SIG-M5 treated with dmso at 0.1 percent for 504 hours (cell line): ENCODE measurements around the gene CSNK2A1.

Experiments
- DNase-seq: peaks from one replicate; lab custom pipeline; 2025; ENCODE audit not compliant: unreplicated experiment; lab: John Stamatoyannopoulos, UW

Gene CSNK2A1

GRCh38 chr20:568097-568652, 24.6 kb upstream of the CSNK2A1 start:
- DNase-seq: no peak

GRCh38 chr20:564192-564591, 20.6 kb upstream of the CSNK2A1 start:
- DNase-seq: no peak

DNA sequence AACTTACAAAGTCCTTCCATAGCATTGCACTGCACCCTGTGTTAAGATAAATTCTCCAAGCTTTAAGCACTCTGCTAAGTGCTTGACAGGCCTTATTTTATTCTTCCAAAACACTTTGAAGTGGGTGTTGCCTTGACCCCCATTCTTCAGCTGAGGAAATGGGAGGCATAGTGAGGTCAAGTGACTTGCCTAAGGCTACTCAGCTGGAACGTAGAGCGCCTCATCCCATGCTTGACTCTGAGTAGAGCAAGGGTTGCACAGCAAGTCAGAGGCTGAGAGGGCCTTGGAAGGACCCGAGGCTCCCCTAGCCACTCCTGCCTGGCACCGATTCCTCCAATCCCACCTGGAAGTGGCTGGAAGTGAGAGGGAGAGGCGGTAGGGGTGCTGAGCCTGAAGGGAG, 19.6 kb upstream of the CSNK2A1 start:
- no peak for DNase-seq

DNA sequence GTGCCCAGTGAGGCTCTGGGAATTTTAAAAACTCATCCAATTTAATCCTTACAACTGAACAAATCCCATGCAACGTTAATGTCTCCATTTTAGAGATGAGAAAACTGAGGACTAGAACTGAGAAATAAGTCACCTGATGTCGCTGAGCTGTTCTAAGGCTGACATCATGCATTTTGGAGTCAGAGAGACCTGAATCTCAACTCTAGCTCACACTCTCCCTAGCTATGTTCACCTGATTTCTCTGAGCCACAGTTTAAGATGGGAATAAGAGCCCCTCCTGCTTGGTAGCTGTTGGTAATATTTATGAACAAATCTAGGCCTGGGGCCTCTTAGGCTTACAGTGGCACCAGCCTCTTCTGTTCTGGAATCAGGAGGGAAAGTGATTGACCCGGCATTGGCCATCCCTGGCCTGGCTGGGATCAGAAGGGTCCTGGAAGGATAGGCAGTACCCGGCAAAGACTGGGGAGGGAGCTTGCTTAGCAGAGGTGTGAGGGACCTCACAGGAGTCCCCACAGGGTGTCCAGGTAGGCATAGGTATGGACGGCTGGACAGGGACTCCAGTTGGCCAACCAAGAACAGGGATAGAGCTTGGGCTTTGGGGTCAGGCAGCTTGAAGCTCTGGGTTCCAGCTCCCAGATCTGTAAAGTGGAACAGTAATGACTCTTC, 18.8 kb upstream of the CSNK2A1 start:
- no peak for DNase-seq

GRCh38 chr20:561437-562231, 18.0 kb upstream of the CSNK2A1 start:
- DNase-seq: peak; percentile 65

GRCh38 chr20:560680-561079, 17.1 kb upstream of the CSNK2A1 start:
- no peak for DNase-seq

DNA sequence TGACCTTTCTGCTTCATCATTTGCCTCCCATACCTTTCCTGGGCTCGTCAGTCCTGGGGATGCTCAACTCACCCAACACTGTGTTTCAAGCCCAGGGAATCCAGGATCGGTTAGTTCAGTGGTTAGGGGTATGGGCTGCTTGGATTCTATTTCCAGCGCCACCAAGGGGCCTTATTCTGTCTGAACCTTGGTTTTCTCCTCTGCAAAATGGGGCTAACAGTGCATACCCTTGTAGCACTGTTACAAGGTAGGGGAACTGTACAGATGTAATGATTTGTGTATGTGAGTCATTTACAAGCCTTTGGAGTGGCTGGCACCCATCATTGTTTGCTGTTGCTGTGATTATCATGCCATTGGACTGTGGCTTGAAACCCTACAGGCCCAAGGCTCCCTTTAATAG, 14.5 kb upstream of the CSNK2A1 start:
- no peak for DNase-seq

DNA sequence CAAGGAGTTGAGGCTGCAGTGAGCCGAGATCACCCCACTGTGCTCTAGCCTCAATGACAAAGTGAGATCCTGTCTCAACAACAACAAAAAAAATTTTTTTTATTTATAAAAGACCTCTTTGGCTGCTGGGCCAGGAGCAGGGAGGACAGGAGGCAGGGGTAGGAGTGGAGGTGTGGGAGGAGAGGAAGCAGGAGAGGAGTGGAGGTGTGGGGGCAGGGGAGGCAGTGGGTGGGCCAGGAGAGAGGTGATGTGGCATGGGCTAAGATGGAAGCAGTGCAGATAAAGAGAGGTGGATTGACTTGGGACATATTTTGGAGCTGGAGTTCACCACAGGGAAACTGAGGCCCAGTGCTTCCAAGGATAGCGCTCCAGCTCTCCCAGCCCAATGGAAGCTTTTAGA, 13.4 kb upstream of the CSNK2A1 start:
- DNase-seq: no peak

DNA sequence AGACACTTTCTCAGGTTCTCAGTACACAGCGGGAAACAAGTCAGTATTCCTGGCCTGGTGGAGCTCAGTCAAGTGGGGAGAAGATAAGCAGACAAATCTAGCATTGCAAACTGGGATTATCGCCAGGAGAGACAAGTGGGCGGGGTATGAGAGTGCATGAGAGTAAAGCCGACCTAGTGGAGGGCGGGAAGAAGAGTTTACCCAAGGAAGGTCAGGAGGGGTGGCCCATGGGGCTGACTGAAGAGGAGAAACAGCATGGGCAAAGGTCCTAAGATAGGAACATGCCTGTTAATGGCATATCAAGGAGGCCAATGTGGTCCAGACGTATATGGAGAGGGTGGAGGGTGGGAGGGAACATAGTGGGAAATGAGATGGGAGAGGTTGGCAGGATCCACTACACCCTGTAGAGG, 12.4 kb upstream of the CSNK2A1 start:
- no peak for DNase-seq

DNA sequence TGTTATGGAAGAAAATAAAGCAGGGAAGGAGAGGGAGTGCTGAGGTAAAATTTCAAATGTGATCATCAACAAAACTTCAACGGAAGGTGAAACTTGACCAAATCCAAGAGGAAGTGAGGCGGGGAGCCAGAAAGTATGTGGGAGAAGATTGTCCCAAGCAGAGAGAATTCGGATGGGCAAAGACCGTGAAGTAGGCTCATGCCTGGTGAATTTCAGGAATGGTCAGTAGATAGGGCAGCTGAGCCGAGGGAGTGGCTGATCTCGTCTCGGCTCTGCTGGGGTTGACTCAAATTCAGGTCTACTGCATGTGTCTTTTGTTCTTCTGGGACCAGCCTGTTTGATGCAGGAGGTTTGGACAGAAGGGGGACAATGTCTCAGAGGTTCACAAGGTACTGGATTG, 7.0 kb upstream of the CSNK2A1 start:
- no peak for DNase-seq

DNA sequence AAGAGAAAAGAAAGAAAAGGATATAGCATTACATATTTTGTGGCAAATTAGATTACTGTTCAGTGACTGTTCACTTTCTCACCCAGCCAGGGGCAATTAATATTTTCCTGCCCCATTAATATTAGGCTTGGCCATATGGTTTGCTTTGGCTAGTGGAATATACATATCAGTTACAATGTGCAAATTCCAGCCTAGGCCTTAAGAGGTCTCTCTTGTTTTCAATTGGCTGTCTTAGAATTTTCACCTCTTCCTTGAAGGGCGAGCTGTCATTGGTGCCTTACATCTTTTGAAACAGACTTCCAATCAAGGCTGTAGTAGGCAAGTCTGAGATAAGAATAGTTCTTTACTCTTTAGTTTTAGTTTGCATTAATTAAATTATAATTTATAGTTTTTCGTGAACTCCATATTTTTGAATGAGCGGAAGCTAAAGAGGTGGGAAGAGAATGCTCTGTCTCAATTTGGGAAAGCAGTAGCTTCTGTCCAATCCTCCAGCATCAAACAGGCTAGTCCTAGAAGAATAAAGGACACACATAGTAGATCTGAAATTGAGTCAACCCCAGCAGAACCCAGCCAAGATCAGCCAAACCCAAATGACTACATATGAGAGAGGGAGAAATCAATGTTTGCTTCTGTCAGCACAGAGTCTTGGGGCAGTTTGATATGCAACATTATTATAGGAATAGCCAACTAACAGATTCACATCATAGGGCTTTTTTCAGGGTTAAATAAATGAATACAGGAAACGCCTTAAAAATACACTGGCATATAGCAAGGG, 6.3 kb upstream of the CSNK2A1 start:
- peak; percentile 20 for DNase-seq

DNA sequence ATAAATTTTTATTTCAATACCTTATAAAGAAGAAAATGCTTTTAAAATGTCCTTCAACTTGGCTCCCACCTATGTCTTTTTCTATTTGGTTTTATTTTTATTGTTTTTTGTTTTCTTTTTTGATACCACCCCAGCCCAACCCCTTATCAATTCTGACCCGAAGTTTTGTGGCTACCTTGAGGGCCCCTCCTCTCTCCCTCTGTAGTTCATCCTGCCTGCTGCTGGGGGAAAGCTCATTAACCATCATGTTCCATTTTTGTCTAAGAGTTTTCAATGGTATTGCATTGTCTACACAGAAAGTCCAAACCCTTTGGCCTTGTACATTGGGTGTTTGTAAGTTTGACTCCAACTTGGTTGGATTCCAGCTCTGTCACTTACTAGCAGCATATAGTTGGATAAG, 5.3 kb upstream of the CSNK2A1 start:
- no peak for DNase-seq

- no peak for DNase-seq
Measured at GRCh38 chr20:547394-547793, 3.8 kb upstream of the CSNK2A1 start.

- DNase-seq: no peak
Measured at GRCh38 chr20:546353-546752, 2.8 kb upstream of the CSNK2A1 start.

GRCh38 chr20:544153-544725, 649 bp upstream of the CSNK2A1 start:
- DNase-seq: no peak

GRCh38 chr20:542777-543368, 717 bp downstream of the CSNK2A1 start:
- peak; percentile 56 for DNase-seq

- DNase-seq: no peak
Measured at GRCh38 chr20:540391-541201, 3.0 kb downstream of the CSNK2A1 start.

DNA sequence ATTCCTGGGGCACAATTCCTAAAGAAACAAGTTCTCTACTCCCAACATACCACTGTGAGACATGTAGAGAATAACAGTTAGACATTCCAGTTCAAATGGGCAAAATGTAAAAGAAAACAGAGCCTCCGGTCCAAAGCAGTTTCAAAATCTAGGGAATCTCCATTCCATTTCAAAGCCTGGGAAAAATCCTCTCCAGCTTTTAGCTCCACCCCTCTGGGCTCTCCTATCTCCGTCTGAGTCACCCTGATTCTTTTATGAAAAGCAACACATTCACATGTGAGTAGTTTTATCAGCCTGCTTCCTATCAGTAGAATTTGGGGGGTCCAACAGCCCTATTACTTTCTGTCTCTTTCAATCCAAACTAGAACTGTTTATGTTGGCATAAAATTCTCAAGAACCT, 3.7 kb downstream of the CSNK2A1 start:
- no peak for DNase-seq

- DNase-seq: peak; percentile 27
Measured at GRCh38 chr20:539191-539590, 4.4 kb downstream of the CSNK2A1 start.

- no peak for DNase-seq
Measured at GRCh38 chr20:537983-538382, 5.6 kb downstream of the CSNK2A1 start.
